Esophagus squamous epithelium (tissue), 5 donors: Measurements from ENCODE around the gene ETV6. TPM values are rescaled to one million over a fixed set of nuclear protein-coding genes. Genes with fewer than 3 reads are reported as not detected.

ENCODE experiments used
- DNase-seq: peaks from one replicate; lab custom pipeline; 2025; lab: John Stamatoyannopoulos, UW
- H3K27ac ChIP-seq, 4 donors: fragments of 200-600 bp; sonication (generic); one replicate each; pipeline ENCODE4 v1.5.1; 2016 to 2019; ENCODE audit warnings: mild to moderate bottlenecking in 1 of 4
- H3K27me3 ChIP-seq, 4 donors: fragments of 200-600 bp; sonication (generic); 1 replicate in 3 of 4; 2 replicates in 1 of 4; pipeline versions ENCODE4 v1.5.1 to v1.6.0; 2017 to 2021; ENCODE audit warnings: antibody characterized with exemption in 1 of 4
- H3K36me3 ChIP-seq, 3 donors: fragments of 200-600 bp; sonication (generic); one replicate each; pipeline ENCODE4 v1.5.1; 2016 to 2019
- H3K4me1 ChIP-seq, 3 donors: fragments of 200-600 bp; sonication (generic); one replicate each; pipeline ENCODE4 v1.5.1; 2017 to 2019
- H3K4me3 ChIP-seq, 4 donors: fragments of 200-600 bp; sonication (generic); 1 replicate in 3 of 4; 2 replicates in 1 of 4; pipeline ENCODE4 v1.5.1; 2016 to 2019; ENCODE audit warnings: mild to moderate bottlenecking in 2 of 4, moderate library complexity in 1 of 4
- H3K9me3 ChIP-seq, 3 donors: fragments of 200-600 bp; sonication (generic); one replicate each; pipeline ENCODE4 v1.5.1; 2016 to 2019
- CTCF ChIP-seq, 6 experiments: fragments of 450-650 bp in 4 of 6; fragments of 200-600 bp in 2 of 6; sonication (generic) in 2 of 6; IDR thresholded peaks; one replicate each; pipeline ENCODE4 v1.5.1; 2016 to 2019; ENCODE audit warnings: antibody characterized with exemption in 6 of 6, mild to moderate bottlenecking in 4 of 6, moderate library complexity in 4 of 6
- POLR2A ChIP-seq, 4 donors: fragments of 450-650 bp; IDR thresholded peaks; one replicate each; pipeline ENCODE4 v1.6.1; 2017; ENCODE audit warnings: antibody characterized with exemption in 4 of 4, mild to moderate bottlenecking in 4 of 4, moderate library complexity in 3 of 4
- WGBS, 2 donors: methylation state at CpG; one replicate each; pipeline ENCODE4 v1.1.5; 2018; 5-methylcytosine and 5-hydroxymethylcytosine counted together
- intact Hi-C: fragments of 100-400 bp; cut with DNase I; formaldehyde crosslinking; loops from one replicate; pipeline ENCODE4 v1.15.0; 2022
- total RNA-seq, 4 donors: library from RNA; depleted of rRNA; stranded (reverse); fragments of >200 nt; gene quantifications; one replicate each; pipeline ENCODE4 v1.1.0, GENCODE V29; 2016
- donor health status: DM: yes; HTN: yes; CAD: no.

The ETV6 gene
- total RNA-seq, 4 donors from 2014 or later, result 11.3 to 17.3 (median 13.8) TPM

DNA sequence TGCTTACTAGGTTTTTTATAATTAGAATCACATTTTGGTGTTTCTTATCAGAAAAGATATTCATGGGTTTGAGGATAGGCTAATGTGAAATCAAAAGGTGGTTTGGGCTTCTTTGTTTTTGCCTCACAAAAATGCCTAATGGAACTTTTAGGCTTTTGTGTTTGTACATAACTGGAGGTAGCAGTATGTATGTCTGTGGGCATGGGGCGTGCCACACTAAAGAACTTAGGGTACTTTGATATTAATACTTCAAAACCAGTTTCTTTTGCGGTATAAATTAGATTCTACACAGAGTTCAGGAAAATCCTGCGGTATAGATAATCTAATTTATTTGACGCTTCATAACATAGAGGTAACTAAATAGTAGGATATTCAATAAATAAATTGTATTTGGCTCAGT lies 1.9 kb downstream of the ETV6 start:
- no peaks in the 10 kb centered on the region for H3K27me3 ChIP-seq
- intact Hi-C loops, result no loop called here
- peak overlapping the region; percentile 85 to 98 (median 98) for H3K27ac ChIP-seq
- TF ChIP-seq POLR2A (IDR thresholded peaks at IDR 0.05) (no peak), CTCF (IDR thresholded peaks at IDR 0.05) (peak in 1 of 6 experiments; percentile 7)
- no peaks in the 10 kb centered on the region for H3K9me3 ChIP-seq
- no peaks in the 10 kb centered on the region for H3K36me3 ChIP-seq
- WGBS, 2 donors, result 21 to 39% methylated on average over 4 of the region's 4 CpGs
- DNase-seq, result no peak
- peaks cover 26 to 65% (median 33%) of the 10 kb centered on the region in 3 donors for H3K4me1 ChIP-seq
- peak overlapping the region; percentile 78 to 92 (median 86) for H3K4me3 ChIP-seq

DNA sequence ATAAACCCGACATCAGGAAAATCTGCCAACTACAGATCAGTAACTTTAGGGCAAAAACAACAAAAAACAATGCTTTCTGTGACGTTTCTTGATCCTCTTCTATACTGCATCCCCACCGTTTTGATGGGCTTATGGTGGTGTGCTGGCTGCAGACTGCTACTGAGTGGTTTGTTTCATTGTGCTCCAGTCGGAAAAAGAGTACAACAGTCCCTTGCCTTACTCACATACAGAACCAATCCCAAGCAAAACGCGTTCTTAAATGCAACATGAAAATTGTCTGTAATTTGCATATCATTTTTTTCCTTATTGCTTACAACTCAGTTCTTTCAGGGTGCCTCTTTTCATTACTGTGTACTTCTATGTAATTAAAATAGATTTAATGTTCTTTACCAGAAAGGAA lies 2.3 kb downstream of the ETV6 start:
- 6 to 7% methylated on average over 6 of the region's 6 CpGs for WGBS, 2 donors
- no peaks in the 10 kb centered on the region for H3K36me3 ChIP-seq
- no peak for DNase-seq
- H3K27me3 ChIP-seq, result no peaks in the 10 kb centered on the region
- TF ChIP-seq POLR2A (IDR thresholded peaks at IDR 0.05) (no peak), CTCF (IDR thresholded peaks at IDR 0.05) (no peak)
- peak overlapping the region; percentile 85 to 98 (median 98) for H3K27ac ChIP-seq
- peak overlapping the region; percentile 78 to 92 (median 86) for H3K4me3 ChIP-seq
- intact Hi-C loops, result no loop called here
- peaks cover 28 to 69% (median 33%) of the 10 kb centered on the region in 3 donors for H3K4me1 ChIP-seq
- no peaks in the 10 kb centered on the region for H3K9me3 ChIP-seq

DNA sequence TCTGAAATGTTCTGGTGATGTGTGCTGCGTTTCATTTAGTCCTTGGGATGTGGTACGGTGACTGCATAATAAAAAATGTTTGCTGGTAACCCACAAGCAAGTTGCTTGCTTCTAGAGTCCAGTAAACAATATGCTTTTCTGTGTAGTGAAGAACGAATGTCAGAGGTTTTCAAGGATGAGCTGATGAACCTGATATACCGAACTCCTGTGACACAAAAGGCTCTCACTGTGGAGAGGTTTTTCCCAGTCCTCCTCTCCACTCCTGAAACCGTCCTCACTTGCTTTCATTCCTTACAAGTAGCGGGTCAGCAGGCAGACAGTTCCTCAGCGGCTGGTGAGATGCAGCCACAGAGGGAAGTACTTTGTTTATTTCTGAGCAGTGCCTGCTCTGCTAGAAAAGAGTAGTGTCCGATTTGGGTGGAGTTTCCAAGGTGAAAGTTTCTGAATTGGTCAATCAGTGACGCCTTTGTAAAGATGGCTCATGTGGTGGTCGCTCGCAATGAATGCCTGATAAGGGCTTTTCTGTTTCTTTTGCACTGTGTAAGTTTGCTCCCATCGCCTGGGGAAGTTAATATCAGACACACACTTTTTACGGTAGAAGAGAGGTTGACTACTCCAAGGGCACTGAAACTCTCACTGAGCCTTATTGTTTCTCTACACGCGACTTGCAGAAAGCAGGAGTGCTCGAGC lies 3.0 kb downstream of the ETV6 start:
- 29 to 35% methylated on average over 13 to 16 of the region's 16 CpGs for WGBS, 2 donors
- intact Hi-C loops, result no loop called here
- peak overlapping the region; percentile 85 to 98 (median 98) for H3K27ac ChIP-seq
- H3K4me3 ChIP-seq, result peak overlapping the region; percentile 78 to 92 (median 86)
- no peaks in the 10 kb centered on the region for H3K9me3 ChIP-seq
- no peaks in the 10 kb centered on the region for H3K27me3 ChIP-seq
- H3K36me3 ChIP-seq, result no peaks in the 10 kb centered on the region
- peaks cover 33 to 76% (median 33%) of the 10 kb centered on the region in 3 donors for H3K4me1 ChIP-seq
- peak in 2 of 4 donors; percentile 32 to 55 for TF ChIP-seq POLR2A (IDR thresholded peaks at IDR 0.05)
- TF ChIP-seq CTCF (IDR thresholded peaks at IDR 0.05), result no peak
- DNase-seq, result no peak

DNA sequence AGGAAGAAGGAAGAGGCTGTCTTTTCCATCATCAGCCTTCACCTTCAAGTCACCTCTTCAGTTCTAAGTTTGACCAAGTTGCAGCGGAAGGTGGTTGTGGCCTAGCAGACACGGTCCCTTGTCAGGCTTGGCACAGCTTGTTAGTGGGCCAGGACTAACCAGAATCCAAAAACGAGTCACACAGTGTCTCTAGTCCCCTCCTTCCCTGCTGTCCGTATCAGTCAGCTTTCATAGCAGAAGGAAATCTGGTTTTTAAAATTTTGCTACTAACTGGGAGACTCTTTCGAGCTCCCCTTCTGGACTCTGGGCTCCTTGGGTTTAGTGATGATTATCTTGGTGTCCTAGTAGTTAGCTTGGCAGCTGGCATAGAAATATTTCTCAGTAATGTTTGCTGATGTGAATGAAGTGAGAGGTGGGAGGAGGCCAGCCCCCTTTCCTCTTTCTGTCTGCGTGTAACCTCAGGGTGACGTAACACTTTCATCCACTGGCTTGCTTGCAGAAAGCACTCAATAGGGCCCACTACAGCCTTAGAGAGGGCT lies 3.8 kb downstream of the ETV6 start:
- H3K27me3 ChIP-seq, result no peaks in the 10 kb centered on the region
- DNase-seq, result no peak
- intact Hi-C loops, result no loop called here
- H3K4me1 ChIP-seq, result peaks cover 32 to 81% (median 33%) of the 10 kb centered on the region in 3 donors
- H3K27ac ChIP-seq, result peak overlapping the region; percentile 85 to 98 (median 98)
- TF ChIP-seq POLR2A (IDR thresholded peaks at IDR 0.05) (no peak), CTCF (IDR thresholded peaks at IDR 0.05) (no peak)
- H3K9me3 ChIP-seq, result no peaks in the 10 kb centered on the region
- peak overlapping the region in 3 of 4 donors; percentile 80 to 92 (median 92) for H3K4me3 ChIP-seq
- H3K36me3 ChIP-seq, result no peaks in the 10 kb centered on the region
- WGBS, 2 donors, result 38 to 50% methylated on average over 7 of the region's 7 CpGs

- H3K4me3 ChIP-seq, result no peak overlapping the region
- DNase-seq, result no peak
- TF ChIP-seq POLR2A (IDR thresholded peaks at IDR 0.05) (no peak), CTCF (IDR thresholded peaks at IDR 0.05) (no peak)
- intact Hi-C loops, result no loop called here
- WGBS, 2 donors, result 72 to 76% methylated on average over 3 to 4 of the region's 4 CpGs
- H3K9me3 ChIP-seq, result no peaks in the 10 kb centered on the region
- peaks cover 33 to 87% (median 36%) of the 10 kb centered on the region in 3 donors for H3K4me1 ChIP-seq
- no peaks in the 10 kb centered on the region for H3K36me3 ChIP-seq
- no peaks in the 10 kb centered on the region for H3K27me3 ChIP-seq
- H3K27ac ChIP-seq, result peak overlapping the region in 3 of 4 donors; percentile 22 to 98 (median 97)
These were observed 4.9 kb downstream of the ETV6 start for GRCh38 chr12:11654338-11654737.
